IPS-18c (cell line): Measurements from ENCODE around the gene REELD1.

Experiments
- H3K4me3 ChIP-seq: 2 replicates; pipeline ENCODE4 v1.7.0; 2013; ENCODE audit warnings: low read depth, mild to moderate bottlenecking, low read length, moderate library complexity; ENCODE audit not compliant: insufficient read depth
- H3K9me3 ChIP-seq: one replicate; pipeline ENCODE4 v1.6.1; 2013; ENCODE audit warnings: mild to moderate bottlenecking, low read length, moderate library complexity; ENCODE audit not compliant: control insufficient read depth, insufficient read depth

The REELD1 gene

GRCh38 chr4:146210890-146211289, 3.4 kb upstream of the REELD1 start:
- H3K9me3 ChIP-seq = no peaks in the 10 kb centered on the region
- no peak overlapping the region for H3K4me3 ChIP-seq

GRCh38 chr4:146211440-146211839, 2.9 kb upstream of the REELD1 start:
- Histone ChIP-seq H3K9me3 (no peaks in the 10 kb centered on the region), H3K4me3 (no peak overlapping the region)

- no peak overlapping the region for H3K4me3 ChIP-seq
- no peaks in the 10 kb centered on the region for H3K9me3 ChIP-seq
These were observed 1.6 kb upstream of the REELD1 start for GRCh38 chr4:146212781-146213180.

GRCh38 chr4:146222313-146222712, 8.0 kb downstream of the REELD1 start:
- Histone ChIP-seq H3K9me3 (no peaks in the 10 kb centered on the region), H3K4me3 (no peak overlapping the region)

GRCh38 chr4:146224326-146224966, 10.1 kb downstream of the REELD1 start:
- Histone ChIP-seq H3K9me3 (no peaks in the 10 kb centered on the region), H3K4me3 (no peak overlapping the region)

- Histone ChIP-seq H3K4me3 (no peak overlapping the region), H3K9me3 (no peaks in the 10 kb centered on the region)
These were observed 15.1 kb downstream of the REELD1 start for GRCh38 chr4:146229406-146229805.

GRCh38 chr4:146232131-146232722, 17.9 kb downstream of the REELD1 start:
- no peak overlapping the region for H3K4me3 ChIP-seq

GRCh38 chr4:146235654-146236177, 21.4 kb downstream of the REELD1 start:
- H3K4me3 ChIP-seq = no peak overlapping the region
- no peaks in the 10 kb centered on the region for H3K9me3 ChIP-seq

More at GRCh38 chr4:146232131-146232722, 17.9 kb downstream of the REELD1 start:
- H3K9me3 ChIP-seq = no peaks in the 10 kb centered on the region

GRCh38 chr4:146236216-146236615, 21.9 kb downstream of the REELD1 start:
- H3K9me3 ChIP-seq = no peaks in the 10 kb centered on the region
- no peak overlapping the region for H3K4me3 ChIP-seq

GRCh38 chr4:146237092-146237491, 22.8 kb downstream of the REELD1 start:
- H3K9me3 ChIP-seq = no peaks in the 10 kb centered on the region
- no peak overlapping the region for H3K4me3 ChIP-seq

- H3K4me3 ChIP-seq = no peak overlapping the region
- H3K9me3 ChIP-seq = no peaks in the 10 kb centered on the region
These were observed 23.8 kb downstream of the REELD1 start for GRCh38 chr4:146238107-146238506.

- no peak overlapping the region for H3K4me3 ChIP-seq
These were observed 29.0 kb downstream of the REELD1 start for GRCh38 chr4:146243141-146243882.

GRCh38 chr4:146243883-146244277, 29.5 kb downstream of the REELD1 start:
- Histone ChIP-seq H3K9me3 (no peaks in the 10 kb centered on the region), H3K4me3 (no peak overlapping the region)

More at GRCh38 chr4:146243141-146243882, 29.0 kb downstream of the REELD1 start:
- H3K9me3 ChIP-seq = no peaks in the 10 kb centered on the region

GRCh38 chr4:146244496-146244895, 30.2 kb downstream of the REELD1 start:
- no peak overlapping the region for H3K4me3 ChIP-seq
- H3K9me3 ChIP-seq = no peaks in the 10 kb centered on the region

GRCh38 chr4:146245246-146245645, 30.9 kb downstream of the REELD1 start:
- Histone ChIP-seq H3K4me3 (no peak overlapping the region), H3K9me3 (no peaks in the 10 kb centered on the region)

GRCh38 chr4:146245850-146246249, 31.5 kb downstream of the REELD1 start:
- H3K4me3 ChIP-seq = no peak overlapping the region
- H3K9me3 ChIP-seq = no peaks in the 10 kb centered on the region

GRCh38 chr4:146246381-146246780, 32.0 kb downstream of the REELD1 start:
- H3K9me3 ChIP-seq = no peaks in the 10 kb centered on the region
- no peak overlapping the region for H3K4me3 ChIP-seq

GRCh38 chr4:146247356-146247755, 33.0 kb downstream of the REELD1 start:
- Histone ChIP-seq H3K4me3 (no peak overlapping the region), H3K9me3 (no peaks in the 10 kb centered on the region)
